Brain pericyte (primary cell): Measurements from ENCODE around the gene MAGEA9B.
"Not testable (repeated sequence)": the region's sequence is repeated elsewhere in the genome, so short reads cannot be mapped to it uniquely, and the experiment has no call there.

ENCODE experiments used
- DNase-seq: peaks from one replicate; pipeline ENCODE4 v3.0.0-alpha.2; 2012; ENCODE audit warnings: low read depth, low spot score

Gene MAGEA9B

GRCh38 chrX:149587359-149587758 is at the start of gene MAGEA9B:
TSS of gene MAGEA9B (minus strand) at chrX:149587459. CDS start at chrX:149583179, 4,280 bp downstream.
- DNase-seq, result not testable (repeated sequence)

DNA sequence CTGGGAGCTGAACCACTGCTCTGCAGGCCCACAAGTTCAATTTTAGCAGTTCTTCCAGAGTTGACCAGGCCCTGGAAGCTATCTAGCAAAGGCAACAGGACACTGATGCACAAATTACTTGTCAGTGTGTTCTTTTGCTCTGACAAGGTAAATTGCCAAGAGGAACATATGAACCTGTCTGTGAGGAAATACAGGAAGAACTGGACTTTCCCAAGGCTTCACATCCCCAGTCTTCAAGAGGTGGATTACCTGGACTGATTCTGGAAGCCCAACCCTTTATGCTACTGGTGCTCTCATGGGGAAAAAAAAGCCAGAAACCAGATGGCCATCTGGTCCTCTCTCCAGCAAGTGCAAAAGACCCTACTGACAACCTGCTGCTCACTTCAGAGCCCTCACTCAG is 46.3 kb upstream of the MAGEA9B start:
- DNase-seq, result no peak

DNA sequence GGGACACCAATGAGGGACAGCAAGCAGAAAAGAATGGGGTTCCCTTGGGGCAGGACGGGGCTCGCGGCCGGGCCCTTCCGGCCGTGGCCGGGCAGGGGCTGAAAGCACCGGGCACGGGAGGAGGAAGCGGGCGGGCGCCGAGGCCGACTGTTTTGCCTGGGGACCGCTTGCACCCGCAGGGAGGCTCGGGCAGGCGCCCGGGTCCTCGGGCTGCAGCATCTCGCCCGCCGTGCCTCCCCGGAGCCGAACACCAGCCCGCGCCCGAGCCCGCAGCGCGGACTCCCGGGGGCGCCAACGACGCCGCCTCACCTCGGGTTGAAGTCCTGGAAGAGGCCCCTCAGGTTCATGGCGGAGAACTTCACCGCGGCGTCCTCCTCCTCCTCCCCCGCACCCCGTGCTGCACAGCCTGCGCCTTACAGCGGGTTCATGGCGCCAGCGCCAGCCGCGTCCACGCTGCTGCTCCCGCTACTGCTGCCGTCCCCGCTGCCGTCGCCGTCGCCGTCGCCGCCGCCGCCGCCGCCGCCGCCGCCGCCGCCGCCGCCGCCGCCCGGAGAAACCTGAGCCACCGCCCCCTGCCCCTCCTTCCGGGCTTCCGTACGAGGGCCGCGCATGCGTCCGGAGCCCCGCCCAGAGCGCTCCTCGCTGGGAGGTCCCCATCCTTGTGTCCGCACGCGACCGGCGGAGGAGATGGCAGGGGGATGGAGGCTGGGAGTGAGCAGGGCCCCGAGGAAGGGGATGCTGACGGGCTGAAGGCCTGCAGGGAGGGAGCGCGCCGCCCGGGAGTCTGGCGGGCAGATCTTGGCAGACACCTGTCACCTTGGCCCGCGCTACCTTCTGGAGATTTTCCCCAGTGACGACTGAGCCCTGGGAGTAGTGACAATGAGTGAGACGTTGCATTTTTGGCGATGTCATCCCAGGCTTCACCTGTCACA is 44.2 kb upstream of the MAGEA9B start, which contains the start of gene TMEM185A:
TSS of gene TMEM185A (minus strand) at position 559 of the 932 bp plus-strand sequence. CDS start at position 347, 212 bp downstream.
- DNase-seq, result no peak

DNA sequence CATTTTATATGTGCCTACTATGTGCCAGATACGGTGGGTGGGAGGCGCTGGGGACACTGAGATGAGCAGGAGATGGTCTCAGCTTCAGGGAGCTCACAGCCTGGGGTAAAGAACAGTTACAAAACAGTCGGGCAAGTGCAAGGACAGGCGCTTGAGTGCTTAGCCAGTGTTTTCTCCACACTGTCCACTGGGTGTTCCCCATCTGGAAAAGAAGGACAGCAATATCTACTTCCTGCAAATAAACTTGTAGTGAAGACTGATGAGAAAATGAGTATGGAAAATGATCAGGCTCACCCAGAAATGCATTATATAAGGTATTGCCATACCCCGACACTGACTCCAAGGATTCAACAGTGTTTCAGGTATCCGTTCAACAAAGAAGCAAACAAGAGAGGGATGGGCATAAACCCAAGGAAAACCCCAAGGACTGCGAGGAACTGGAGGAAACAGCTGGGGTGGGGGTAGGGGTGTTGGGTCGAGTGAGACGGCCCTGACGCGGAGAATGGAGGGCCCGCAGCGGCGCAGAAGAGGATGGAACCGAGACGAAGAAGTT is 43.5 kb upstream of the MAGEA9B start:
- DNase-seq, result no peak

GRCh38 chrX:149629730-149630387 is 42.6 kb upstream of the MAGEA9B start:
- DNase-seq, result no peak

DNA sequence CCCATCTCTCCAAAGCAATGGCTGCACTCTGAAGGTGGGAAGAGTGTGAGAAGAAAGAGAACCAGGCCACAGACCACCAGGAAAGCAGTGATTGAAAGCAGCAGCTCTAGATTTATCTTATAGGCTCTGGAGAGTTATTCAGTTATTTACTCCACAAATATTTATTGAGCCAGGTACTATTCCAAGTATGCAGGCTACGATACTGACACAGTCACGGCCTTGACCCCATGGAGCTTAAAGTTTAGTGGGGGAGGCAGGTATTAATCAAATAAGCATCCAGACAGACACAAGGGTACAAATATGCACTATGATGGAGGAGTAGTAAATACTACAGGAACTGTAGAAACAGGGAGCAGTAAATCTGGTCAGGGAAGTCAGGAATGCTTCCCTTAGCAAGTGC is 41.5 kb upstream of the MAGEA9B start:
- DNase-seq, result no peak

DNA sequence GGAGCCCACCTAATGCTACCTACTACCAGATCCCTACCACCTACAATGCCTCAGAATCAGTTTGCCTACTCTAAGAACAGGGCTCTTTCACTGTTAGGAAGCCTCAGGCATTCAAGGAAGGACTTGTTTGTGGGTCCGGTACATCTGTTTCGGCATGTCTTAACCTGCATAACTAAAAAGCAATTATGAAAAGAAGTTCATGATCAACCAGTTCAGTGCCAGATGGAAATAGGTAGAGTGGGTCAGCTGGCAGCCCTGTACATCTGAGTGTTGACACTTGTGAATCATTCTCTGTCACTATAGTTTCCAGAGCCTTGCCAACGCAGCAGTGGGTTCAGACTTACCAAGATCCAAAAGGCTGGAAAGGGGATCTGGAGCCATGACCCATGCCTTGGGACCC is 41.0 kb upstream of the MAGEA9B start:
- no peak for DNase-seq

DNA sequence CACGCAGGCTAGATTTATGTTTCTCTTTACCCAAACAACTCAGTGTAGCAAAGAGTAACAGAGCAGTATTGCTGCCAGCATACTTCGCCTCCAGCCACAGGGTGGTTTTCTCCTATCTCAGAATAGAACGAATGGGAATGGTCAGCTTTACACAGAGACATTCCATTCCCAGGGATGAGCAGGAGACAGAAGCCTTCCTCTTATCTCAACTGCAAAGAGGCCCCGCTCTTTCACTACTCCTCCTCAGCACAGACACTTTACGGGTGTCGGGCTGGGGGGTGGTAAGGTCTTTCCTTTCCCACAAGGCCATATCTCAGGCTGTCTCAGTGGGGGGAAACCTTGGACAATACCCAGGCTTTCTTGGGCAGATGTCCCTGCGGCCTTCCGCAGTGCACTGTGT is 39.6 kb upstream of the MAGEA9B start:
- not testable (repeated sequence) for DNase-seq

DNA sequence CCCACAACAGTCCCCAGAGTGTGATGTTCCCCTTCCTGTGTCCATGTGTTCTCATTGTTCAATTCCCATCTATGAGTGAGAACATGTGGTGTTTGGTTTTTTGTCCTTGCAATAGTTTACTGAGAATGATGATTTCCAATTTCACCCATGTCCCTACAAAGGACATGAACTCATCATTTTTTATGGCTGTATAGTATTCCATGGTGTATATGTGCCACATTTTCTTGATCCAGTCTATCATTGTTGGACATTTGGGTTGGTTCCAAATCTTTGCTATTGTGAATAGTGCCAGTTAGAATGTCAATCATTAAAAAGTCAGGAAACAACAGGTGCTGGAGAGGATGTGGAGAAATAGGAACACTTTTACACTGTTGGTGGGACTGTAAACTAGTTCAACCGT is 32.4 kb upstream of the MAGEA9B start:
- not testable (repeated sequence) for DNase-seq

DNA sequence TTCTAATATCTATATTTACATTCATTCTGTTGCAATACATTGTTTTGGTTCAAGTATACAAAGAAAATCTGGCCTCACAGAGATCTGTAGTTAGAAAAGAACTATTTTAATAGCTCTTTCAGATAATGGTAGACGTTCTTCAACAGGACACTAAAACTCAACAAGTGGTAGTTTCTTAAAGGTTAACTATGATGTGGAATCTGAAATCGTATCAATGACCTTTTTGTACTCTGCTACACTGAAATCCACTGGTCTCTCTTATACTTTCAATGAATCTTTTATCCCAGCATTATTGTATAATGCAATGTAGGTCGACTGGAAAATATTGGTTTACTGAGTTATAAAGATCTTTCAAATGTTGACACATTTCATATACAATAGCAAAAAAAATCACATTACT is 31.6 kb upstream of the MAGEA9B start:
- no peak for DNase-seq

DNA sequence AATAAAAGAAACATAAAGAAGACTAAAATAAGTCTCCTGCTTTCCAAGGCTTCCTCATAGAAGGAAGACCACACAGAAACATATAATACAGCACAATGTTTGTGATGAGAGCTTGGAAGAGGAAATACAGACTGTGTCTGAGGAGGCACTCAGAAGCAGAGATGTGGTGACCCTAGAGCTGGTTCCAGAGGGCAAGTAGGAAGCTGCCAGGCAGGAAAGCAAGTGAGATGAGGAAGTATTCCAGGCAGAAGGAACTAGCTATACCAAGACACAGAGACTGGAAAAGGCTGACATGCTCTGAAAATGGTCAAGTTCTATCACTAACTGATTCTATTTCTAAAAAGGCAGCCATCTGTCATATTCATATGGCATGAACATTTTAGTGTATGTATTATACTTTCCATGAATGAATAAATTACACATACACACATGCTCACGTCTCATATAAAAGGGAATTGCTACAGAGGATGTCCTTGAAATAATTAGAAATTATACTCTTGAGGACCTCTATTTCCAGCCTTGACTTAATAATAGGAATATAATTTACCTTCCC is 24.4 kb upstream of the MAGEA9B start:
- no peak for DNase-seq

DNA sequence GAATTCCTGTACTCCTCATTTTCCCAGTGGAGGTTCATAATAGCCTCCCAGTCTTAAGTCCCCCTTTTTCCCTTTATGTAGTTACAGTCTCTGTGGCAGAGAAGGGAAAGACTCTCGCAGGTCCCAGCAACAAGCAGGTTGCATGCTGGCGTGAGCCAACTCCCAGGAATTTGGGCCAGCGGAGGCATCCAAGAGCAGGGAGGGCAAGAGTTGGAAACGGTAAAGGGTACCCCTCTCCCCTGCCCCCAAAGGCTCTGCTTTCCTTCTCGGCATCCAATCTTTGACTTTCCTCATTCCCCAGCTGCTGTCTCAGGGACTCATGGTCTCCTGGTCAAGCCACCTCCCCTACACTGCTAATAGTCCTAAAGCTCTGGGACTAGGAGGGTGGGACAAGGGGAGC is 23.3 kb upstream of the MAGEA9B start:
- no peak for DNase-seq

DNA sequence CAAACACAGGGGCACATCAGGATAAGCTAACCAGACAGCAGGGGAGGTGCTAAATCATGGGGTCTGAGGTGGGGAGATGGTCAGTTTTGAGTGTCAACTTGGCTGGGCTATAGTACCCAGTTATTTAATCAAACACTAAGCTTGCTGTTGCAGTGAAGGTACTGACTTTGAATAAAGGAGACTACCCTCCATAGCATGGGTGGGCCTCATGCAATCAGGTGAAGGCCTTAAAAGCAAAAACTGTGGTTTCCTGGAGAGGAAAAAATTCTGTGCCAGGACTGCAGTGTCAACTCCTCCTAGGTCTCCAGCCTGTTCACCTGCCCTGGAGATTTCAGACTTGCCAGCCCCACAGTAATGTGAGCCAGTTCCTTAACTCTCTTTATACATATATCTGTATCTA is 20.4 kb upstream of the MAGEA9B start:
- no peak for DNase-seq

DNA sequence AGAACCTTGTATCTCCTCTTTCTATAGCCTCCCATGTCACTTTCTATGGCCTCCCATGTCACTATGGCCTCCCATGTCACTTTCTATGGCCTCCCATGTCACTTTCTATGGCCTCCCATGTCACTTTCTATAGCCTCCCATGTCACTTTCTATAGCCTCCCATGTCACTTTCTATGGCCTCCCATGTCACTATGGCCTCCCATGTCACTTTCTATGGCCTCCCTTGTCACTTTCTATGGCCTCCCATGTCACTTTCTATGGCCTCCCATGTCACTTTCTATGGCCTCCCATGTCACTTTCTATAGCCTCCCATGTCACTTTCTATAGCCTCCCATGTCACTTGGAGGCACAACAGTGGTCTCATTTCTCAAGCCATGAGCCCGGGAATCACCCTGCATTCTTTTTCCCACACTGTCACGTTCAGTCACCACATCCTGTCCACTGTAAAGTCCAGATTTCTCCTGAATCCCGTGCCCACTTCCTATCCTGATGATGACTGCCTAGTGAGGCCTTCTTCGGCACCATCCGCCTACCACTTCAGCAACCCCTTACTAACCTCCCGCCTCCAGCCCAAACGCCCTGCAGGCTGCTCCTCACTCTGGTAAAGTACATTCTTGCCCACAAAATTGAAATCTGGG is 18.1 kb upstream of the MAGEA9B start:
- not testable (repeated sequence) for DNase-seq

- not testable (repeated sequence) for DNase-seq
These were observed 11.3 kb upstream of the MAGEA9B start for GRCh38 chrX:149598603-149599002.

DNA sequence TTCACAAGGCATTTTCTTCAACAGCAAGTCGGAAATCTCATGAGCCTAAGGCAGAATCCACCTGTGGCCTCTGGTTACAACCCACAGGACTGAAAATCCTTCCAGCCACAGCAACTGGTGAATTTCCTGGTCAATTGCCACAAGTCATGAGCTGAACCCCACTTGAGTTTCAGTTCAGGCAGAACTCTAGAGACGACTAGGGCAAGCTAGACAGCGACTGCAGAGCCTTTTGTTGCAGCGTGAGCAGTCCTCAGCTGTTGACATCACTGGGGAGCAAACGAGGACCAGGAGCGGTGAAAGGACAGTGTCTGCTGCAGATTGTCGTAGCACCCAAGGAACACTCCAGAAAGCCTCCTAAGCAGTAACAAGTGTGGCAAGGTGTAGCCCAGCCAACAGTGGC is 8.7 kb upstream of the MAGEA9B start:
- not testable (repeated sequence) for DNase-seq

DNA sequence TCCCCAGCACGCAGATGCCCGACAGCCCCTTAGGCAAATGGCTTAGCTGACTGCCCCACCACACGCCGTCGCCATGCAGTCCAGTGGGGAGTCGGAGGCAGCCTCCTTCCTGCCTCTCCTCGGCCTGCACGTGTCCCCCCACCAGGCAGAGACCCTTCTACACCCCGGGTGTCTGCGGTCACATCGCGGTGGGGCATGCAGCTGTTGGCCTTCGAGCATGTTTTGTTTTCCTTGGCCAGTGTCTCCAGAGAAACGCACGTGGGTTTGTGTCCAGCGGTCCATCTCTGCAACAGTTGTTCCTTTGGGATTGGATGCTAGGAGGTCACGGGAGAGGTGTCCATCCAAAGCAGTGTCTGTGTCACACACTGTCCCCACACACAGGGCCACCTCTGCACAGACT is 8.0 kb upstream of the MAGEA9B start, which contains the start of gene HSFX2:
TSS of gene HSFX2 (minus strand) at position 101 of the 400 bp plus-strand sequence. CDS start 614 bp downstream, outside the sequence.
- not testable (repeated sequence) for DNase-seq

DNA sequence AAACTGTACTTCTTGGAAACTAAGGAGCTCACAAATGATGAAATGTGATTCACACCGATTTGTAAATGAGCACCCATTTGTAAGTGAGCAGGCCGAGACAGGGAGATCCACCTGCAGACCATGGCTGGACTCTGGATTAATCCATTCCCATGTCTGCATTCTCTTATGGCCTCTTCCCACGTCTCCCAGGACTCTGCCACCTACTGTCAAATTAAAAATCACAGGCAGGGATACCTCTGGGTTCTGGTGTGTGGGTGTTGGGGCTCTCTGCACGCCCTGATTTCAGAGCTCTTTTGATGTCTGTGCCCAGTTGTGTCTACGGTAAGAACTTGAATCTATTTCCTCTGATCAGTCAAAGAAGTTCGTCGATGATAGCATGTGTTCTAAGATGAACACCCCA is 3.7 kb upstream of the MAGEA9B start:
- DNase-seq, result not testable (repeated sequence)

- DNase-seq, result not testable (repeated sequence)
These were observed 1.6 kb downstream of the MAGEA9B start for GRCh38 chrX:149585631-149586030.

DNA sequence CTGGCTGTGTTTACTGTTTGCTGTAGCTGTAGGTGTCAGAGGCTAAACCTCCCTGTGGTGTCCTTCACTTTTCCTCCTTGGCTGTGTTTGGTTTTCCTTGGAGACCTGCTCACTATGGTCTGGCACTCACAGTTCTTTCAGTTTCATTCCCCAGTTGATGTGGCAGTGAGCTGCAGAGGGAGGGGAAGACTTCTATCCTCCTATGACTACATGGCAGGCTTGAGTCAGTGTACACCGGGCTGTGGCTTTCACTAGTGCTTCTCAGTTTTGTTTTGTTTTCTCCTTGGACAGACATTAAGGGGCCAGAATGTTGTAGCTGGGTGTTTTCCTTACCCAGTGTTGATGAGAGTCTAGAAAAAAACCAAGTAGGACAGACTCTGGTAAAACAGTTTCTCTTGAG is 13.8 kb downstream of the MAGEA9B start:
- not testable (repeated sequence) for DNase-seq

DNA sequence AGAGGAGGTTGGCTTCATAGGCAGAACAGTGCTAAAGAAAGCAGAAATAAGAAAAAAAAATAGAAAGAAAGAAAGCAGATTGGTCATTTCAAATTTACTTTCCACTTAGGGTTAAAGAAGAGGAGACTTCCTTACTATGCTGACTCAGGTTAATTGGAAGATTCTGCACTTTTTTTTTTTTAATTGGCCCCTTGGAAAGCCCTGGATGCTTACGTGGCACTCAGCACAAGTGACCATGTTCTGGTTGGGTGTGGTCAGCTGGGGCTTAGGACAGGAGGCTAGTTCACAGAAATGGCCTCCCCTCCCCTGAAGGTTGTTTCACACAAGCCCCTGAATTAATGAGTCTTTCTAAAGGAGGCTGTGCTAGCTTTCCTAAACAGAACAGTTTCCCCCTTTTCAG is 14.5 kb downstream of the MAGEA9B start:
- no peak for DNase-seq
